HepG2 (cell line): ENCODE results near the gene RBX1. TPM values are rescaled to one million over a fixed set of nuclear protein-coding genes. Genes with fewer than 3 reads are reported as not detected.

Source experiments
- ATAC-seq: fragments of 200-7000 bp; cut with Tn5 transposase; 3 replicates; pipeline ENCODE4 v1.9.1; 2020; ENCODE audit warnings: mild to moderate bottlenecking, moderate library complexity
- BruUV-seq: library from RNA; stranded (reverse); fragments of 400-500 nt; replicated peaks from 2 replicates; lab custom pipeline; 2021; lab: Mats Ljungman, UMichigan
- CTCF ChIA-PET: fragments of 300-600 bp; formaldehyde crosslinking; extraction: SDS; loops from one replicate; lab custom pipeline; 2021; ENCODE audit warnings: low total read pairs, inconsistent platforms, low intra/inter-chr PET ratio; lab: Yijun Ruan, JAX
- POLR2A ChIA-PET: fragments of 350-600 bp; sonication (Branson Sonifier 250); formaldehyde crosslinking; loops from one replicate; lab custom pipeline; 2020; ENCODE audit warnings: antibody characterized with exemption, inconsistent platforms; lab: Yijun Ruan, JAX
- DNase-seq: peaks from one replicate; pipeline ENCODE4 v3.0.0-alpha.2; 2015; ENCODE audit warnings: low spot score
- FAIRE-seq: peaks from 3 replicates; lab custom pipeline; 2011; peaks lifted over from hg19 to GRCh38; lab: Jason Lieb, UNC
- H2AFZ ChIP-seq: one replicate; pipeline ENCODE4 v1.6.1; 2011; ENCODE audit warnings: low read length, inconsistent platforms
- H3K27ac ChIP-seq: fragments of 300-600 bp; 3 replicates; pipeline ENCODE4 v1.8.0; 2011; ENCODE audit warnings: mixed run types, mild to moderate bottlenecking, mixed read lengths, low read length, inconsistent platforms; ENCODE audit not compliant: insufficient read depth; ENCODE audit errors: extremely low read length
- H3K27me3 ChIP-seq, 2 experiments: fragments of 200-600 bp in 1 of 2; 2 replicates in 1 of 2; 3 replicates in 1 of 2; pipeline versions ENCODE4 v1.6.0 to v1.8.0; 2011; ENCODE audit warnings: low read length in 2 of 2, mild to moderate bottlenecking in 2 of 2, moderate library complexity in 2 of 2, inconsistent platforms in 1 of 2; ENCODE audit not compliant: insufficient read depth in 2 of 2, control insufficient read depth in 1 of 2
- H3K36me3 ChIP-seq, 2 experiments: fragments of 200-600 bp in 1 of 2; replicated peaks in 1 of 2; 2 replicates in 1 of 2; 3 replicates in 1 of 2; pipeline versions ENCODE4 v1.5.1 to v1.8.0; 2011; ENCODE audit warnings: low read length in 2 of 2, inconsistent platforms in 1 of 2; ENCODE audit not compliant: insufficient read depth in 2 of 2, control insufficient read depth in 1 of 2
- H3K4me1 ChIP-seq: 2 replicates; pipeline ENCODE4 v1.5.1; 2012; ENCODE audit warnings: low read length, inconsistent platforms; ENCODE audit not compliant: insufficient read depth
- H3K4me2 ChIP-seq: 2 replicates; pipeline ENCODE4 v1.6.0; 2011; ENCODE audit warnings: low read depth, low read length, inconsistent platforms
- H3K4me3 ChIP-seq, 3 experiments: fragments of 200-600 bp in 1 of 3; sonication (generic), shearing (Covaris generic) in 1 of 3; replicated peaks in 1 of 3; 2 replicates each; pipeline ENCODE4 v1.5.1; 2011 to 2016; ENCODE audit warnings: low read length in 3 of 3, inconsistent platforms in 2 of 3, low read depth in 2 of 3, mild to moderate bottlenecking in 2 of 3, control low read depth in 1 of 3, mixed read lengths in 1 of 3; ENCODE audit not compliant: insufficient read depth in 1 of 3
- H3K79me2 ChIP-seq: one replicate; pipeline ENCODE4 v1.6.1; 2011; ENCODE audit warnings: low read length, inconsistent platforms; ENCODE audit not compliant: insufficient read depth
- H3K9ac ChIP-seq: 2 replicates; pipeline ENCODE4 v1.6.0; 2011; ENCODE audit warnings: mild to moderate bottlenecking, low read depth, low read length, inconsistent platforms; ENCODE audit not compliant: insufficient read depth
- H3K9me3 ChIP-seq: 2 replicates; pipeline ENCODE4 v1.5.1; 2012; ENCODE audit warnings: mild to moderate bottlenecking, low read length
- H4K20me1 ChIP-seq: 2 replicates; pipeline ENCODE4 v1.6.0; 2011; ENCODE audit warnings: inconsistent platforms, mild to moderate bottlenecking, low read length, moderate library complexity; ENCODE audit not compliant: insufficient read depth
- EEA1 ChIP-seq: sonication (generic); formaldehyde crosslinking; IDR thresholded peaks from 2 replicates; pipeline ENCODE4 v1.5.1; 2020; ENCODE audit warnings: mild to moderate bottlenecking, missing genetic modification reagents, borderline replicate concordance
- FOXA1 ChIP-seq, 2 experiments: fragments of 450-650 bp in 1 of 2; sonication (generic) in 1 of 2; formaldehyde crosslinking in 1 of 2; IDR thresholded peaks; 2 replicates each; pipeline versions ENCODE4 v1.4.0 to v1.6.1; 2016 to 2020; ENCODE audit warnings: missing genetic modification reagents in 1 of 2
- MIER3 ChIP-seq: IDR thresholded peaks from 2 replicates; pipeline ENCODE4 v1.6.1; 2016; ENCODE audit warnings: missing compliant biosample characterization, borderline replicate concordance
- TEAD3 ChIP-seq: optimal IDR thresholded peaks from 2 replicates; pipeline ENCODE3; 2016; ENCODE audit warnings: borderline replicate concordance
- ZBED4 ChIP-seq: sonication (generic); formaldehyde crosslinking; IDR thresholded peaks from 2 replicates; pipeline ENCODE4 v1.4.0; 2020; ENCODE audit warnings: missing genetic modification reagents, borderline replicate concordance
- ZFX ChIP-seq: sonication (generic); formaldehyde crosslinking; IDR thresholded peaks from 2 replicates; pipeline ENCODE4 v1.4.0; 2020; ENCODE audit warnings: mild to moderate bottlenecking, low read depth, missing genetic modification reagents, moderate library complexity
- WGBS: methylation state at CpG from one replicate; pipeline ENCODE4 v1.1.6; 2017; ENCODE audit warnings: low lambda C conversion rate; 5-methylcytosine and 5-hydroxymethylcytosine counted together
- in situ Hi-C: cut with HindIII; loops from 2 replicates; pipeline ENCODE4 v1.10.0; 2017; ENCODE audit warnings: low pct_unique_long_range_greater_than_20kb; ENCODE audit not compliant: extremely low pct_ligation_motif_present
- intact Hi-C: fragments of 100-400 bp; cut with micrococcal nuclease; formaldehyde crosslinking; loops from one replicate; pipeline ENCODE4 v1.10.0; 2022; ENCODE audit not compliant: unreplicated experiment
- polyA plus RNA-seq, 8 experiments: library from polyadenylated mRNA; depleted of rRNA in 3 of 8; stranded (reverse) in 7 of 8; unstranded in 1 of 8; fragments of >200 nt; fragmentation: Illumina TruSeq in 4 of 8; extraction: Trizol in 4 of 8; gene quantifications; 2 replicates each; pipeline versions ENCODE4 v1.2.1 to v1.2.3, GENCODE V29; 2011 to 2016; ENCODE audit warnings: low read depth in 4 of 8, missing spikeins in 1 of 8, mixed read lengths in 1 of 8; ENCODE audit not compliant: insufficient read depth in 1 of 8
- total RNA-seq, 5 experiments: library from RNA; depleted of rRNA; stranded (reverse); fragments of >200 nt; fragmentation: Illumina TruSeq; extraction: Trizol; gene quantifications; 2 replicates each; pipeline ENCODE4 v1.2.3, GENCODE V29; 2016; ENCODE audit warnings: low read depth in 1 of 5

The RBX1 gene
- total and polyA plus RNA-seq, 2 of the 13 experiments (the other 11 are each of a cell fraction or from before 2014, with no cell fraction given): 84.9 to 90.2 TPM

GRCh38 chr22:40958299-40958698 is 7.1 kb downstream of the RBX1 start:
- Histone ChIP-seq H3K9ac (no peak overlapping the region), H3K79me2 (peaks cover 38% of the 10 kb centered on the region), H2AFZ (no peak overlapping the region), H4K20me1 (no peaks in the 10 kb centered on the region), H3K36me3 (peaks cover 4 to 34% of the 10 kb centered on the region in 2 experiments; a peak in 4 of 5 replicates), H3K27me3 (no peaks in the 10 kb centered on the region)
- 96% methylated on average over 2 of the region's 2 CpGs for WGBS
- POLR2A ChIA-PET: no interaction called here
- TF ChIP-seq MIER3 (CRISPR knock-in tag) (no peak), ZBED4 (CRISPR knock-in tag) (no peak), FOXA1 (IDR thresholded peaks at IDR 0.05) (no peak), FOXA1 (CRISPR knock-in tag; IDR thresholded peaks at IDR 0.05) (no peak), TEAD3 (CRISPR knock-in tag) (no peak), EEA1 (no peak), ZFX (CRISPR knock-in tag) (no peak)
- TF ChIP-seq, all 625 proteins: peak for 0
- FAIRE-seq (no peak), ATAC-seq (no peak), DNase-seq (no peak)
- intact Hi-C loops: no loop called here
- Histone ChIP-seq H3K4me2 (no peak overlapping the region), H3K4me1 (peaks cover 8% of the 10 kb centered on the region), H3K4me3 (no peak overlapping the region), H3K9me3 (no peaks in the 10 kb centered on the region), H3K27ac (no peak overlapping the region)
- no TSS peak for BruUV-seq
- CTCF ChIA-PET: no interaction called here
- in situ Hi-C loops: no loop called here
